ENCODE data around the gene HHIPL1.
"Not testable (repeated sequence)": the region's sequence is repeated elsewhere in the genome, so short reads cannot be mapped to it uniquely, and the experiment has no call there.

HHIPL1 gene

DNA sequence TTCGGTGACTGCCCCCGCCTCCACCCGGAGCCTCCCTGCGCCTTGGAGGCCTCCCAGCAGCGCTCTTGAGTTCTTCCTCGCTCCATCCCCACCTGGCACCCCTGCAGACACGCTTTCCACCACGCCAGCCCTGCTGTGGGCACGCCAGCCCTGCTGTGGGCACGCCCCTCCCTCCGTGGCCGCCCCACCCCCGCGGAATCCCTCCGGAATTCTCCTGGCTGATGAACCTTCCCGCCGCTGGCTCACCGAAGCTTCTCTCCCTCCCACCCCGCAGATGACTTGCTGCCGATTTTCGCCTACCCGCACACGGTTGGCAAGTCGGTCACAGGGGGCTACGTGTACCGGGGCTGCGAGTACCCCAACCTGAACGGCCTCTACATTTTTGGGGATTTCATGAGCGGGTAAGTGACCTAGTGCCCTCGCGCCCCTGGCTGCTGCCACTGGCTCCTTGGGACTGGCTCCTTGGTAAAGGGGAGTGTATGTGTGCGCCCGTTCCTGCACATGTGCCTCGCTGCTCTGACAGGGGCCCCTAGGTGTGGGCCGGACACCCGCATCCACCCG is 15.2 kb downstream of the HHIPL1 start:
- DNase-seq (ENCODE audit: low read depth, low spot score) = no peak

DNA sequence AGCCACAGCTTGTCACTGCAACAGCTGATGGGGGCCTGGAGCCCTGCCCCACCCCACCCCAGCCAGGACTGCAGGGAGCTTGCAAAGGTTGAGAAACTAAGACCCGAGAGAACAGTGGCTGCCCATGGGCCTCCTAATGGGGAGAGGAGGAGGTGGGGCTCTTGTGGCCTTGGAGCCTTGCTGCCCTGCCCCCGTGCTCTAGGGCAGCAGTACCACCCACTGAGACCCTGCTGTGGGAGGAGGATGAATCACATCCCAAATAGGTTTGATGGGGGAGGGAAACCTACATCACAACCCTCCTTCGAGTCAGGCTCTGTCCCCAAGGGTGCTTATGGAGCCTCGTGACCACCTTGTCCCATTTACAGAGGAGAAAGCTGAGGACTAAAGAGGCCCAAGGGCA is 15.9 kb downstream of the HHIPL1 start:
- DNase-seq (ENCODE audit: low read depth, low spot score) = no peak

DNA sequence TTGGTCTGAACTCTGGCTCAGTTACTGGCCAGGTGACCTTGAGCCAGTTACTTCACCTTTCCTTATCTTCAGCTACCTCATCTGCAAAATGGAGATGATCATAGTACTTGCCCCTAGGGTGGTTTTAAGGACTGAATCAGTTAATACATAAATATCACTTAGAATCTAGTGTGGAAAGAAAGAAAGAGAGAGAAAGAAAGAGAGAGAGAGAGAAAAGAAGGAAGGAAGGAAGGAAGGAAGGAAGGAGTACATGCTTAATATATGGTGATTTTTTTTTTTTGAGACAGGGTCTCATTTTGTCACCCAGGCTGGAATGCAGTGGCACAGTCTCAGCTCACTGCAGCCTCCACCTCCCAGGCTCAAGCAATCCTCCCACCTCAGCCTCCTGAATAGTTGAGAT is 16.3 kb downstream of the HHIPL1 start:
- not testable (repeated sequence) for DNase-seq (ENCODE audit: low read depth, low spot score)

DNA sequence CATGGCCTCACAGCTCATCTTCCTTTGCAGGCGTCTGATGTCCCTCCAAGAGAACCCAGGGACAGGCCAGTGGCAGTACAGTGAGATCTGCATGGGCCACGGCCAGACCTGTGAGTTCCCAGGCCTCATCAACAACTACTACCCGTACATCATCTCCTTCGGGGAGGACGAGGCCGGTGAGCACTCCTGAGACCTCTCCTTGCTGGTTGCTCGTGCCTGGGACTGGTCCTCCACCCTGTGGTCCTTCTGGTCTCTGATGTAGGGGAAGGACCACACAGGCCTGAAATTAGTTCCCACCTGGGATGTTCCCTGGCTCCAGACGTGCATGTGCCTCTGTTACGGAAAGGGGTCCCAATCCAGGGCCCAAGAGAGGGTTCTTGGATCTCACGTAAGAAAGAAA is 17.9 kb downstream of the HHIPL1 start:
- DNase-seq (ENCODE audit: low read depth, low spot score) = no peak

DNA sequence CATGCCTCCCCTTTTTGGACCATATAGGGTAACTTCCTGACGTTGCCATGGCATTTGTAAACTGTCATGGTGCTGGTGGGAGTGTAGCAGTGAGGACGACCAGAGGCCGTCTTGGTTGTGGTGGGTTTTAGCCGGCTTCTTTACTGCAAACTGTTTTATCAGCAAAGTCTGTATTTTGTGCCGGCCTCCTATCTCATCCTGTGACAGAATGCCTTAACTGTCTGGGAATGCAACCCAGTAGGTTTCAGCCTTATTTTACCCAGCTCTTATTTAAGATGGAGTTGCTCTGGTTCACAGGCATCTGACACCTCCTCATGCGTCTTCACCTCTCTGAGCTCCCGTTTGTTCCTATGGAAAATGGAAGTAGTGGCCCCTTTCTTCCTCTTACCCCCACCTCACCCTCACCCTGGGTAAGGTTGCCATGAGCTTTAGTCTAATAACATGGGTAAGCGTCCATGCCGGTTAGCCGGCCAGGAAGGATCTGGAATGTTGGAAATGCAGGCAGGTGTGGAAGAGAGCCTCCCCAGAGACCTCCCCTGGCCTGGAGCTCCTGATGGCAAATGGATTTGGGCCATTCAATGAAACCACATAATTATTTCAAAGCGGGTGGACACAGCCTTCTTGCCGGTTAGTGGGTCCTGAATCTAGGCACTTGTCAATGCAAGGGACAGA is 18.6 kb downstream of the HHIPL1 start:
- DNase-seq (ENCODE audit: low read depth, low spot score) = no peak

DNA sequence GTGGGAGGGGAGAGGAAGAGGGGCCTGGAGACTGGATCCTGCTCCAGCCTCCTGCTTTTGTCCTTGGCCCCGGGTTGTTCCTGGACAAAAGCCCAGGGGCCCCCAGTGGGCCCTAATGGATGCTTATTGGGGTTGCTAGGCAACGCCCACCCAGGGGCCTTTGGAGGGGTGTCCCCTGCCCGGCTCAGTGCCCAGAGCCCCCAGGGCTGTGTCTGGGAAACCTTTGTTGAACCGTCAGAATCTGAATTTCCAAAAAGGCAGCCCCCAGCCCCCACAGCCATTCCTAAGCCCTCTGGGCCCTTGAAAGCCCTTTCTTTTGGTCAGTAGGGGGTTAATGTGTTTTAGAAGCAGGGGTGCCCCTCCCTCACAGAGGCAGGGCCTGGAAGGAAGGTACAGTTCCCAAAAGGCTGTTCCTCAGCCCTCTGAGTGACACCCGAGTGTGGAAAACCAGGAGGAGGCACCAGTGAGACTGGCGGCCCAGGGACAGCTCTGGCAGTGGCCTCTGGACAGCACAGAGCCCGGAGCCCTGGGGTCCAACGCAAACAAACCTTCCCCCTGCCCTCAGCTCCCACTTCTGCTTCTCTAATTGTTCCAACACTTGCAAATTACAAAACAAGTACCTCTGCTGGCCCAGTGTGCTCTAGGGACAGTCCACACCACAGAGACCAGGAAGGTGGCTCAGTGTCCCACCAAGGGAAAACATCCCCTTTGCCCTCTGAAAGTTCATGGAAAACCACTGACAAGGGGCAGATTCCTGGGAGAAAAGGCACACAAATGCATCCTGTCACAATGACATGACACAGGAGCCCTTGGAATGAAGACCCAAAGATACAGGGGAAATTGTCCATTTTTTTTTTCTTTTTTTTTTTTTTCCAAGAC is 19.4 kb downstream of the HHIPL1 start:
- DNase-seq (ENCODE audit: low read depth, low spot score) = no peak

DNA sequence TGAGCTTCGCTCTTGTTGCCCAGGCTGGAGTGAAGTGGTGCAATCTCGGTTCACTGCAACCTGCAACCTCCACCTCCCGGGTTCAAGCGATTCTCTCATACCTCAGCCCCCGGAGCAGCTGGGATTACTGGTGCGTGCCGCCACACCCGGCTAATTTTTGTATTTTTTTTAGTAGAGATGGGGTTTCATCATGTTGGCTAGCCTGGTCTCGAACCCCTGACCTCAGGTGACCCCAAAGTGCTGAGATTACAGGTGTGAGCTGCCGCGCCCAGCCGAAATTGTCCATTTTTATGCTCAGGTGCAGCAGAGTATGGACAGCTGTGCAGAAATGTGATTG is 20.0 kb downstream of the HHIPL1 start:
- no peak for DNase-seq (ENCODE audit: low read depth, low spot score)

DNA sequence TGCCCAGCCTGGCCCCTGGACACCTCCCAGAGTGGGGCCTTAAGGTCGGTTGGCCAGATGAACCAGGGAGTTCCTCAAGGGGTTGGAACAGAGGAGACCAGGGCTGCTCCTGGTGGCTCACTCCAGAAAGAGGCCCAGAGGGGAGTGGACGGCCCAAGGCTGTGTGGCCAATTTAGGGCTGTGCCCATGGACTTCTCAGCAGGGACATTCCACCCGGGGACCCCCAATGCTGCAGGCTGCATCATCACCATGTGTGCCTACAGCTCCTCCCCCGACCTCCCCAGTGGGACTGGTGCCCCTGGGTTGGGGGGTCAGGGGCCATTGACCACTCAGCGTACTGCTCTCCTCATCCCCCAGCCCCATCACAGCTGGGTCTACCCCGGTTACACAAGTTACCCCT is 21.6 kb downstream of the HHIPL1 start:
- no peak for DNase-seq (ENCODE audit: low read depth, low spot score)

DNA sequence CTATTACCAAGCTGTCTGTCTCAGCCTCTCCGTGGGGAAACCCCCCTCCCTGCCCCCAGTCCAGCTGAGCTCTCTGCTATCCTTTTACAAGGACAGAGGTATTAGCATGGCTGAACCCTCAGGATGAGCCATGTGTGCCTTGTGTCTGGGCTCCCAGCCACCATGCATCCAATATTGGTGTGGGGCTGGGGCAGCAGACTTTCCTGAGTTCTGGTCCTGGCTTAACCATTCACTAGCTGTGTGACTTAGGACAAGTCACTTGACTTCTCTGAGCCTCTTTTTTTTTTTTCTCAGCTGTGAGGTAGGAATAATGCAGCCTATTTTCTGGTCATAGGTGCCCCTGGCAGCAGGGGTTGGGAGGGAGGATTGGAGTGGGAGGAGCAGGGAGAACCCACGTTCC is 22.1 kb downstream of the HHIPL1 start:
- no peak for DNase-seq (ENCODE audit: low read depth, low spot score)

DNA sequence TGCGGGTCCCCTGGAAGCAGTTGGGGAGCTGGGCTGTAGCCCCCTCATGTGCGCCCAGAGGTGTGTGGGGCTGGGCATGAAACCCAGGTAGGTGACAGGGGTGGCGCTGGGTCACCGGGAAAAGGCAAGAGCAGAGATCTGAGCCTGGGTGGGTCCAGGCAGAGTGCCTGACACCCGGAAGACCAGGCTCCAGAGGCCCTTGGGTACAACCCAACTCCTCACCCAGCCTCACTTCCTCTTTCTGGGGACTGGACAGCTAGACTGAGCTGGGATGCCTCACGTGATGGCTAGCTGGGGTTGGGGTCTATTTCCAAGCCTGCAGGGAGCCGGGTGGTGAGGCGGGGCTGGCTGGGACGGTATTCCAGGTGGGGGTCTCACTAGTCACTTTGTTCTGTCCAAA is 22.9 kb downstream of the HHIPL1 start:
- no peak for DNase-seq (ENCODE audit: low read depth, low spot score)

DNA sequence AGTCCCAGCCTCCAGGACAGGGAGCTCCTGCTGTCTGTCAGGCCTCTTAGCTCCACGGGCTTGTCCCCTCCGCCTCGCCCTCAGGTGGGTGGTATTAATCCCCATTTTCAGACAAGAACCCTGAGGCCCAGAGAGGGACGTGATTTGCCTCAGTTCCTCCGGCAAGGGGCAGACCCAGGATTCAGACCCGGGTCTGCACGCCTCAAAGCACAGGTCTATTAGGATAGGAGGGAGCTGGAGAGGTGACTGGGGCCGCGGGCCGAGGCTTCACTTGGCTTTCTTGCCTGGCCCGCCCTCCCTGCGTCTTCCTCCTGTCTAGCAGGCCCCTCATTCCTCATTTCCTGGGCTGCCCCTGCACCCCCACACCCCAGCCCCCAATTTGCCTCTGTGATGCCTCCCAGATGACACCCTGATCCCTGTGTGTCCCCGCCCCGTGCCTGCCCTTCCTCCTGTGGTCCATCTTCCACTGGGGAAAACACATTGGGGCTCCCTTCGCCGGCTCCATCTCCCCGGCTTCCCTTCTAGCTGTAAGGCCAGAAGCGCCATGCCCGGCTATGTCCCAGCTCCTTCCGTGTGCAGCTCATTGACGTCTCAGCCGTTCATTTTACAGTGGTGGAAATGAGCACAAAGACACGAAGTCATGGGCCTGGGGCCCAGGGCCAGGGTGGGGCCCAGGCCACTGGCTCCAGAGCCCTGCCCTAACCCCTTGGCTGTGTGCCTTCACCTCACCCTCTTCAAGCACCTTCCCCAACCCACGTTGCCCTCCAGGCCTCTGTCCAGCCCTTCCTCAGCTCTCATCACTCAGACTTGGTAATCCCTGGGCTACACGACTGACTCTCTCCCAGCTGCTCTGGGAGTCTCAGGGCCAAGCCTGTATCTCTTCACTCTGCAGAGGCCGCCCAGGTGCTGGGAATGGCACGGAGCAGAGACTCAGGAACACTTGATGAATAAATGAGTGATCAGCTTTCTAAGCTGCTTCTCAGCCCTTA is 23.7 kb downstream of the HHIPL1 start:
- DNase-seq (ENCODE audit: low read depth, low spot score) = no peak

DNA sequence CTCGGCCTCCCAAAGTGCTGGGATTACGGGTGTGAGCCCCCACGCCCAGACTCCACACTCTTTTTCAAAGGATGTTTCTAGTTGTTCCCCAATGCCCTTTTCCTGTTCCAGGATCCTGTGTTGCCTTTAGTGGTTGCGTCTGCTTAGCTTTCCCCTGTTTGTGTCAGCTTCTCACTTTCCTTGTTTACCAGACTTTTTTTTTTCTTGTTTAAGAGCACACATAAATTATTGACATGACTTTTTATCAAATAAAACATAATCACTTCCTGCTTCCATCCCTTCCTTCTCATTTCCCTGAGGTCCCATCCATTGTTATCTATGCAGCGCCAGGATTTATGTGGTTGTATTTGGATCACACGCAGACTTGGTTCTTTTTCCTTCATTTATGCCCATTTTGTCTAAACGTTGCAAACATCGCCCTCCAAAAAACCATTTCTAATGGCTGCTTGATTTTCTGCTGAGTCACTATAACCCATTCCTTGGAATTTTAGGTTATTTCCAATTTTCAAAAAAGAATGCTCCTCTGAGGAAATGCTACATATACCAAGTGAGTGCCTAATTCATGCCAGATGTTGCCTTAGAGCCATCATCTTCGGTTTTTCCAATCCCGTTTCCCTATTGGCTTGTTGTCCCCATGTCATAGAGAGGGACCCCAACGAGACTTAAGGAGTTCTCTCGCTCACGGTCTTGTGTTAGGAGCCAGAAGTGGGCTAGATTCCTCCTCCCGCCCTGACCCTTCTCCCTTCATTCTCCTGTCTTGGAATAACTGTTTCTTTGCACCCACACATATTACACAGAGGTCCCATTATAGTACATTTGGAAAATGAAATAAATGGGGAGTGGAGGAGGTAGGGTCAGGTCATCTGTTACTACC is 25.7 kb downstream of the HHIPL1 start:
- DNase-seq (ENCODE audit: low read depth, low spot score) = no peak

DNA sequence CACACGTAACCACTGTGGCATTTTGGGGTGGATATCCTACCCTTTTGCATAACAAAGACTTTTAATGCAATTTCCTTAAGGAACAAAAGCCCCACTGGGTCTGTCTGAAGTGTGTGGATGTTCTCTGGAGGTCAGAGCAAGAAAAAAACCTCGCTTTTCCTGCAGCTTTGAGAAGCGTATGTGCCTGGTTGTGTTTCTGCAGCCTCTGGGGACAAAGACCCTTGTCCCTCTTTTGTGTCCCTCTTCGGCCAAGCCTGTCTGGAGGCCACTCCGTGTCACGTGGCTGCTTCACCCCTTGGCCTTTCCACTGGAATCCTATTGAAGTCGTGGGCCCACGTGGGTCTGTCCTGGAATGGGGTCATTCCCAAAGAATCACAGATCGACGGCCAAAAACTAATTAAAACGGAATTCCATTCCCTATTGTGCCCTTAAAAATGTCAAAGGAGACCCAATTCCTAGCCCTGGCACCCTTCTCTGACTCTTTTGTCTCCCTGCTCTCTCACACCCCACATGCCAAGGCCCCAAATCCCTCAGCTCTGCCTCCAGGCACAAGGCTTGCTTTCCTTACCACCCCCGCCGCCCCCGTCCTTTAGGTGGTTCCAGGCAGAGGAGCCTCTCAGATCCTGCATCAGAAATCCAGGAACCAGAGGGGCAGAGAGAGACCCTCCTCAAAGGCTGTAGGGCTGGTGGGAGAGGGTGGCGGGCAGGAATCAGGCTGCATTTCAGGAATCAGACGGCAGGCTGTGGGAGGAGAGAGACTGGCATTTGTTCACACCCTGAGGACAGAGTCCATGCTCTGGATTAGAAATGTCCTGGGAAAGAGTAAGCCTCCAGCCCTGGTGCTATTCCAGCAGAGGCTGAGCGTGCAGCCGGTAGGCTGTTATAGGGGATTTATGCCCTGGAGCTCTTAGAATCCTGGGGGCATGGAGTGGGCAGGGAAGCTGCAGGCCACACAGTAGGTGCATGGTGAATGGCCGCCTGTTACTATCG is 26.6 kb downstream of the HHIPL1 start:
- DNase-seq (ENCODE audit: low read depth, low spot score) = peak; percentile 73

DNA sequence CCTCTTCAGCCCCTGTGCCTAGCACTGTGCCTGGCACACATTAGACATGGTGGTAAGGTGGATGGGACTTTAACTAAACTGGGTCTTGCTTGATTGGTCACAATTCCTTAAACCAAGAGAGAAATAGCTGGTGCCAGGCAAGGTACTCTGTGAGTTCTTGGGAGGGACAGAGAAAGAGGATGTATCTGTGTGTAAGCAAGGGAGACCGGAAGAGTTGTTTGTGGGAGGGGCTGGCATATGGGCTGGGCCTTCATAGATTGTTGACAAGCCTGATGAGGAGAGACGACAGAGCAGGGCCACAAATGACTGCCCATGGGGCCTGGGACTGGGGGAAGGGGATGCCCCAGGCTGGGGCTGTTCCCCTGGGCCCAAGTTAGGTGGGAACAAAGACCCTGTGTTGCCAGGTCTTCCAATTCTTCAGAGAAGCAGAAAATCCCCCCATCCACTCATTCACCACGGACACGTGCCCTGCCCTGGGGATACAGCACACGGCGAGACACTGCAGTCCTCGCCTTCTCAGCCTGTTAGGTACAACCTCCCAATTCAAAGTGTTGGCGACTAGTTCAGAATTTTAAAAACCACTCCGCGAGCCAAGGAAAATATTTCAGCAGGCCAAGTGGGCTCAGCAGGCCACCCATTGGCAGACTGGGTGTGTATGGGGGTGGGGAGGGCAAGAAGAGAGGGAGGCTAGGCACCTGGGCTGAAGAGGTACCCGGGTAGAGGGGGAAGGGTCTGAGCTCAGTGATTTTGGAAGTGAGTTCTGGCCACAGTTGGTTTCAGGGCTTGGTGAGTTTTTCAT is 27.8 kb downstream of the HHIPL1 start:
- peak; percentile 69 for DNase-seq (ENCODE audit: low read depth, low spot score)

DNA sequence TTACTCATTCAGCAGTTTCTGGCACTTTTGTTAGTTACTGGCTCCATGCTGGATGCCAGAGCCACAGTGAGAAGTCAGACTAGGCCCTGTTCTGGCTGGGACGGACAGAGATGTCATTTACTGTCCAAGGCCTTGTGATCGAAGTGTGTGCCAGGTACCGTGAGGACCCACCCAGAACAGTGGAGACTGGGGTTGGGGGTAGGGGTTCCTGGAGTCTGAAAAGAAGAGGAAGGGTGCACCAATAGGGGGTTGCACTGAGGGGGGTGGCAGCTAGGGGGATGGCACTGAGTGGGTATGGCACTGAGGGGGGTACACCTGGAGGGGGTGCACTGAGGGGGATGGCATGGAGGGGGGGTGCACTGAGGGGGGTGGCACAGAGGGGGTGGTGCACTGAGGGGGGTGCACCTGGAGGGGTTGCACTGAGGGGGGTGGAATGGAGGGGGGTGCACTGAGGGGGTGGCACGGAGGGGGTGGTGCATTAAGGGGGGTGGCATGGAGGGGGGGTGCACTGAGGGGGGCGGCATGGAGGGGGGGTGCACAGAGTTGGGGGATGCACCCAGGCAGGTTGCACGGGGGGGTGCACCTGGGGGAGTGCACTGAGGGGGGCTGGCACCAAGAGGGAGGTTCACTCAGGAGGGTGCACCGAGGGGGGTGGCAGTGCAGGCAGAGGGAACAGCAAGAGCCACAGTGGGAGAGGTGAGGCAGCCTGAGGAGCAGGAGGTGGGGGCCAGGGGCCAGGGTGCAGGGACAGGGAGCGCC is 28.6 kb downstream of the HHIPL1 start:
- no peak for DNase-seq (ENCODE audit: low read depth, low spot score)

DNA sequence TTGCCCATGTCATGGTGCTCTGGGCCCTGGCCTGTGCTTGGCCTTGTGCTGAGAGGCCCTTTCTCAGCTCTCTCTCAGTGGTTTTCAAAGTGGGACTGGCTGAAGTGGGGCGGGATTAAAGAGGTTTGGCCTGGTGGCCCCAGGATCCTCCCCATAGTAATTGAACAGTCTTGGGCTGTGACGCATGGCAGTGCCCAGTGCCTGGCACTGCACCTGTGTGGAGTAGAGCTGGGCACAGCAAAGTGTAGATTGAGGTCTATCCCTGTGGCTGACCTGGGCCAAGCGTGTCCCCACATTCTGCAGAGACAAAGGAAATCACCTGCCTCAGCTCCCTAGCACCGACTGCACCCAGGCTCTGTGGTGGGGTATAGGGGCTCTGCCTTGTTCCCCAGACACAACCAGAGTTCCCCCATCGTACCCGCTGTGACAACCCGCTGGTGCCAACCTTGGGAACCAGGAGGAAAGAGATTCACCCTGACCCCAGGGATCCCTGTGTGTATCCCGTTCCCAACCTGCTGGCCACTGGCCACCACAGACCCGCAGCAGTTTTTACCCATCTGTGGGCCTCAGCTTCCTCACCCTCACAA is 29.2 kb downstream of the HHIPL1 start:
- DNase-seq (ENCODE audit: low read depth, low spot score) = no peak

DNA sequence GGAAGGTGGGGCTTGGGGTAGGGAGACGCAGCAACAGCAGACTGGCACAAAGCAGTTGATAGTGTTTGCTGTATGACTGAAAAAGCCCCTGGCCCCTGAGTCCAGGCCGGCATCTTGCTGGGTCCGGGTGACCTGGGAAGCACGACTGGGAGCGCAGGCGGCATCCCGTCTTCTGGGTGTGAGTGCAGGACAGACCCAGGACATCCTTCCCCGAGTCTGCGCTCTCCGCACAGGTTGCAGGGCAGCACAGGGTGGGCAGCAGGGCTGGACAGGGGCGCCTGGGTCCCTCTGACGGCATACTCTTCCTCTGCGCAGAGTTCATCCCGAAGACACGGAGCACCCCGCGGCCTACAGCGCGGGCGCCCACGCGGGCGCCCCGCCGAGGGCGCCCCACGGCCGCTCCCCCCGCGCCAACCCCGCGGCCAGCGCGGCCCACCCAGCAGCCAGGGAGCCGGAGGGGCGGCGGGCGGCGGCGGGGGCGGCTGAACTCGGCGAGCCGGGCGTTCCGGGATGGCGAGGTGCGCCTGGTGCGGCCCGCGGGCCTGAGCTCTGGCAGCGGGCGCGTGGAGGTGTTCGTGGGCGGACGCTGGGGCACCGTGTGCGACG is 29.9 kb downstream of the HHIPL1 start:
- no peak for DNase-seq (ENCODE audit: low read depth, low spot score)
